IPS-NIHi7 (cell line): Measurements from ENCODE around the gene ATP5PB.

Source experiments
- DNase-seq: peaks from one replicate; pipeline ENCODE4 v3.0.0; 2012; ENCODE audit warnings: mixed read lengths; ENCODE audit errors: extremely low spot score

ATP5PB gene

GRCh38 chr1:111507411-111508201 is 58.3 kb downstream of the ATP5PB start:
- DNase-seq = peak; percentile 78

- DNase-seq = no peak
These were observed 60.7 kb downstream of the ATP5PB start for GRCh38 chr1:111509997-111510375.

GRCh38 chr1:111511370-111511769 is 62.1 kb downstream of the ATP5PB start:
- no peak for DNase-seq
